ENCODE results near the gene BPIFB3. TPM values are rescaled to one million over a fixed set of nuclear protein-coding genes. Genes with fewer than 3 reads are reported as not detected.

Gene BPIFB3
- total and polyA plus RNA-seq, 2 of the 13 experiments (the other 11 are each of a cell fraction or from before 2014, with no cell fraction given): 0.09 TPM; not detected in 1

- peak; percentile 69 for TF ChIP-seq PTBP1 (IDR thresholded peaks at IDR 0.05; ENCODE audit: low read depth, low read length, poor library complexity, severe bottlenecking)
- peak; percentile 78; the same call in 1 of the 2 replicates for TF ChIP-seq HOXA7 (CRISPR knock-in tag; IDR thresholded peaks at IDR 0.05)
- peak; percentile 54; the same call in 1 of the 2 replicates for TF ChIP-seq ZNF776 (CRISPR knock-in tag; IDR thresholded peaks at IDR 0.05)
- TF ChIP-seq, protein P1, sequence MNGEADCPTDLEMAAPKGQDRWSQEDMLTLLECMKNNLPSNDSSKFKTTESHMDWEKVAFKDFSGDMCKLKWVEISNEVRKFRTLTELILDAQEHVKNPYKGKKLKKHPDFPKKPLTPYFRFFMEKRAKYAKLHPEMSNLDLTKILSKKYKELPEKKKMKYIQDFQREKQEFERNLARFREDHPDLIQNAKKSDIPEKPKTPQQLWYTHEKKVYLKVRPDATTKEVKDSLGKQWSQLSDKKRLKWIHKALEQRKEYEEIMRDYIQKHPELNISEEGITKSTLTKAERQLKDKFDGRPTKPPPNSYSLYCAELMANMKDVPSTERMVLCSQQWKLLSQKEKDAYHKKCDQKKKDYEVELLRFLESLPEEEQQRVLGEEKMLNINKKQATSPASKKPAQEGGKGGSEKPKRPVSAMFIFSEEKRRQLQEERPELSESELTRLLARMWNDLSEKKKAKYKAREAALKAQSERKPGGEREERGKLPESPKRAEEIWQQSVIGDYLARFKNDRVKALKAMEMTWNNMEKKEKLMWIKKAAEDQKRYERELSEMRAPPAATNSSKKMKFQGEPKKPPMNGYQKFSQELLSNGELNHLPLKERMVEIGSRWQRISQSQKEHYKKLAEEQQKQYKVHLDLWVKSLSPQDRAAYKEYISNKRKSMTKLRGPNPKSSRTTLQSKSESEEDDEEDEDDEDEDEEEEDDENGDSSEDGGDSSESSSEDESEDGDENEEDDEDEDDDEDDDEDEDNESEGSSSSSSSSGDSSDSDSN (CRISPR knock-in tag; IDR thresholded peaks at IDR 0.05): 0 out of 2 replicates have a peak, but pooled peaks have one; percentile 7
- TF ChIP-seq MBD4 (IDR thresholded peaks at IDR 0.05; ENCODE audit: borderline replicate concordance, low read length): no peak
Observed at GRCh38 chr20:33019465-33020277, 34.0 kb upstream of the BPIFB3 start (continued).

DNA sequence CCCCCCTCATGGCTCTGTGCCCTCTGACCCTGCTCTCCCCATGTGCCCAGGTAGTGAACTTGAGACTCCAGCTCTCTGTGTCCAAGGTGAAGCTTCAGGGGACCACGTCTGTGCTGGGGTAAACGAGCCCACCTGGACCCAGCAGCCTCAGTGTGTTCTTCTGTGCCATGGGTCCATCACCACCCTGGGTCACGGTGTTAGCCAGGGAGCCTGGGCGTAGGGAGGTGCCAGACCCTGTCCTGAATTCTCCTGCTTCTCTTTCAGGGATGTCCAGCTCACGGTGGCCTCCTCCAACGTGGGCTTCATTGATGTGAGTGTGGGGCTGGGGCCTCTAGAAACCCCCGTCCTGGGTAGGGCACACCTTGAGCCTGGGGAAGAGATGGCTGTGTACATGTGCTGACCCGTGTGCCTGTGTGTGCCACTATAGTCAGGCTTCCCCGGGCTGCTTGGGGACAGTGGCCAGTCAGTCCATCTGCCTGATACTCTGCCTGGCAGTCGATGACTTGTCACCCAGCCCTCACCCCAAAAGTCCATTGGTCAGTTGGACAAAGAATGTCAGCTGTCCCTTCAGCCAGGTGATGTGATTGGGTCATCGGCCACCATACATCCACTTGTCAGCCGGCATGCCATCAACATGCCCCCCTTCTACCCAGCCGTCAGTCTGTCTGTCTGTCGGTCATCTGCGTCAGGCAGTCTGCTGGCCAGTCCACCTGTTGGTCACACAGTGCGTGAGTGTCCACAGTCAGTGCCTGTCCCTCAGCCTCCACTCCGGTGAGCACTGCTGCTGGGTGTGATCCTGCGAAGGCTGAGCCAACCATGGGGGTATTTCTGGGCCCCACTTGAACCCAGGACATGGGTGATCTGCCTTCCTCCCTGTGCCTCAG is 33.2 kb upstream of the BPIFB3 start:
- no peak overlapping the region for H2AFZ ChIP-seq (ENCODE audit: low read length)
- peaks cover 41 to 75% of the 10 kb centered on the region in 2 experiments for H3K36me3 ChIP-seq (replicated peaks in 1 of 2; ENCODE audit: control insufficient read depth in 1 of 2, insufficient read depth in 2 of 2, low read length in 2 of 2)
- H3K9ac ChIP-seq (ENCODE audit: insufficient read depth, low read depth, low read length): no peak overlapping the region
- H3K27ac ChIP-seq (ENCODE audit: extremely low read length, insufficient read depth, low read length): no peak overlapping the region
- no peaks in the 10 kb centered on the region for H3K9me3 ChIP-seq (ENCODE audit: low read length)
- H3K4me2 ChIP-seq (ENCODE audit: low read depth, low read length): no peak overlapping the region
- H3K27me3 ChIP-seq (ENCODE audit: control insufficient read depth in 1 of 2, insufficient read depth in 2 of 2, low read length in 2 of 2): no peaks in the 10 kb centered on the region
- no peaks in the 10 kb centered on the region for H3K4me1 ChIP-seq (ENCODE audit: insufficient read depth, low read length)
- CTCF ChIA-PET (ENCODE audit: low intra/inter-chr PET ratio, low total read pairs): no interaction called here
- intact Hi-C loops (cut with micrococcal nuclease; ENCODE audit: unreplicated experiment) (no loop called here), in situ Hi-C loops (cut with HindIII; ENCODE audit: extremely low pct_ligation_motif_present, low pct_unique_long_range_greater_than_20kb) (no loop called here)
- ATAC-seq (no peak), FAIRE-seq (no peak), DNase-seq (ENCODE audit: low spot score) (no peak)
- H4K20me1 ChIP-seq (ENCODE audit: insufficient read depth, low read length): peaks cover 41% of the 10 kb centered on the region; the same call in 1 of the 2 replicates
- BruUV-seq (replicated peaks): no TSS peak
- H3K4me3 ChIP-seq (replicated peaks in 1 of 3; ENCODE audit: insufficient read depth in 1 of 3, low read depth in 2 of 3, low read length in 3 of 3): no peak overlapping the region
- 96% methylated on average over 15 of the region's 18 CpGs for WGBS (ENCODE audit: low lambda C conversion rate)
- POLR2A ChIA-PET: interaction anchor here (1.5 kb wide), 1 partner anchor 12 kb away, joined by 3 read pairs; no protein-coding TSS in a partner anchor
- H3K79me2 ChIP-seq (ENCODE audit: insufficient read depth, low read length): no peaks in the 10 kb centered on the region
- TF ChIP-seq, protein P2, sequence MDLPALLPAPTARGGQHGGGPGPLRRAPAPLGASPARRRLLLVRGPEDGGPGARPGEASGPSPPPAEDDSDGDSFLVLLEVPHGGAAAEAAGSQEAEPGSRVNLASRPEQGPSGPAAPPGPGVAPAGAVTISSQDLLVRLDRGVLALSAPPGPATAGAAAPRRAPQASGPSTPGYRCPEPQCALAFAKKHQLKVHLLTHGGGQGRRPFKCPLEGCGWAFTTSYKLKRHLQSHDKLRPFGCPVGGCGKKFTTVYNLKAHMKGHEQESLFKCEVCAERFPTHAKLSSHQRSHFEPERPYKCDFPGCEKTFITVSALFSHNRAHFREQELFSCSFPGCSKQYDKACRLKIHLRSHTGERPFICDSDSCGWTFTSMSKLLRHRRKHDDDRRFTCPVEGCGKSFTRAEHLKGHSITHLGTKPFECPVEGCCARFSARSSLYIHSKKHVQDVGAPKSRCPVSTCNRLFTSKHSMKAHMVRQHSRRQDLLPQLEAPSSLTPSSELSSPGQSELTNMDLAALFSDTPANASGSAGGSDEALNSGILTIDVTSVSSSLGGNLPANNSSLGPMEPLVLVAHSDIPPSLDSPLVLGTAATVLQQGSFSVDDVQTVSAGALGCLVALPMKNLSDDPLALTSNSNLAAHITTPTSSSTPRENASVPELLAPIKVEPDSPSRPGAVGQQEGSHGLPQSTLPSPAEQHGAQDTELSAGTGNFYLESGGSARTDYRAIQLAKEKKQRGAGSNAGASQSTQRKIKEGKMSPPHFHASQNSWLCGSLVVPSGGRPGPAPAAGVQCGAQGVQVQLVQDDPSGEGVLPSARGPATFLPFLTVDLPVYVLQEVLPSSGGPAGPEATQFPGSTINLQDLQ (CRISPR knock-in tag; IDR thresholded peaks at IDR 0.05): no peak
- TF ChIP-seq RFX5 (IDR thresholded peaks at IDR 0.05; ENCODE audit: low read depth, low read length) (peak; percentile 59; the same call in 1 of the 2 replicates), JUN (CRISPR knock-in tag; IDR thresholded peaks at IDR 0.05) (0 out of 2 replicates have a peak, but pooled peaks have one; percentile 40), KDM5B (CRISPR knock-in tag; IDR thresholded peaks at IDR 0.05; ENCODE audit: borderline replicate concordance) (peak; percentile 53; the same call in 1 of the 2 replicates), ZNF335 (CRISPR knock-in tag; IDR thresholded peaks at IDR 0.05) (no peak), ZNF761 (CRISPR knock-in tag; conservative IDR thresholded peaks at IDR 0.05) (0 out of 2 replicates have a peak, but pooled peaks have one; percentile 69), ZNF263 (CRISPR knock-in tag; IDR thresholded peaks at IDR 0.05) (peak; percentile 18; the same call in 1 of the 2 replicates), SMARCC2 (IDR thresholded peaks at IDR 0.05) (no peak), ZNF629 (CRISPR knock-in tag; conservative IDR thresholded peaks at IDR 0.05) (peak; percentile 97), MXD1 (CRISPR knock-in tag; IDR thresholded peaks at IDR 0.05) (0 out of 2 replicates have a peak, but pooled peaks have one; percentile 39)
